ENCODE data around the gene C1QTNF1.

The C1QTNF1 gene

GRCh38 chr17:78991017-78991738 is 32.8 kb upstream of the C1QTNF1 start:
- TF ChIP-seq POU6F1 (CRISPR knock-in tag; IDR thresholded peaks at IDR 0.05; ENCODE audit: borderline replicate concordance, low read depth): no peak
- no peak for TF ChIP-seq SNAI2 (CRISPR knock-in tag; IDR thresholded peaks at IDR 0.05)
- no peak for TF ChIP-seq TSHZ2 (CRISPR knock-in tag; IDR thresholded peaks at IDR 0.05)
- no peak for TF ChIP-seq GLIS3 (CRISPR knock-in tag; IDR thresholded peaks at IDR 0.05)
- TF ChIP-seq ARNTL (CRISPR knock-in tag; IDR thresholded peaks at IDR 0.05; ENCODE audit: borderline replicate concordance, low read depth): no peak
- no peak for TF ChIP-seq ZC3H10 (CRISPR knock-in tag; IDR thresholded peaks at IDR 0.05)
- no peak for TF ChIP-seq CREB5 (CRISPR knock-in tag; IDR thresholded peaks at IDR 0.05; ENCODE audit: low read depth)
- no peak for TF ChIP-seq ISL1 (CRISPR knock-in tag; IDR thresholded peaks at IDR 0.05)
- no peak for TF ChIP-seq PPARA (CRISPR knock-in tag; IDR thresholded peaks at IDR 0.05; ENCODE audit: borderline replicate concordance)
- TF ChIP-seq TCF4 (CRISPR knock-in tag; IDR thresholded peaks at IDR 0.05; ENCODE audit: borderline replicate concordance): no peak
- ATAC-seq: no peak

- no peak for ATAC-seq
- no peak for TF ChIP-seq GLIS3 (CRISPR knock-in tag; IDR thresholded peaks at IDR 0.05)
- no peak for TF ChIP-seq ESRRG (CRISPR knock-in tag; IDR thresholded peaks at IDR 0.05)
- TF ChIP-seq BACH2 (CRISPR knock-in tag; IDR thresholded peaks at IDR 0.05; ENCODE audit: borderline replicate concordance): no peak
- TF ChIP-seq SNAI2 (CRISPR knock-in tag; IDR thresholded peaks at IDR 0.05): no peak
- TF ChIP-seq TSHZ2 (CRISPR knock-in tag; IDR thresholded peaks at IDR 0.05): no peak
- TF ChIP-seq POU6F1 (CRISPR knock-in tag; IDR thresholded peaks at IDR 0.05; ENCODE audit: borderline replicate concordance, low read depth): no peak
- no peak for TF ChIP-seq ZNF8 (CRISPR knock-in tag; IDR thresholded peaks at IDR 0.05)
- TF ChIP-seq ZNF70 (CRISPR knock-in tag; IDR thresholded peaks at IDR 0.05): no peak
- TF ChIP-seq ZC3H10 (CRISPR knock-in tag; IDR thresholded peaks at IDR 0.05): no peak
- TF ChIP-seq ZFP3 (CRISPR knock-in tag; IDR thresholded peaks at IDR 0.05): no peak
- TF ChIP-seq CSDC2 (CRISPR knock-in tag; IDR thresholded peaks at IDR 0.05): no peak
- TF ChIP-seq ZNF565 (CRISPR knock-in tag; conservative IDR thresholded peaks at IDR 0.05; ENCODE audit: low read depth): no peak
- no peak for TF ChIP-seq ZFP30 (CRISPR knock-in tag; IDR thresholded peaks at IDR 0.05)
- no peak for TF ChIP-seq PPARA (CRISPR knock-in tag; IDR thresholded peaks at IDR 0.05; ENCODE audit: borderline replicate concordance)
- TF ChIP-seq RARB (CRISPR knock-in tag; IDR thresholded peaks at IDR 0.05): no peak
- no peak for TF ChIP-seq PATZ1 (CRISPR knock-in tag; IDR thresholded peaks at IDR 0.05; ENCODE audit: borderline replicate concordance)
- TF ChIP-seq CSRNP3 (CRISPR knock-in tag; IDR thresholded peaks at IDR 0.05): no peak
- TF ChIP-seq TCF4 (CRISPR knock-in tag; IDR thresholded peaks at IDR 0.05; ENCODE audit: borderline replicate concordance): no peak
- no peak for TF ChIP-seq OSR1 (CRISPR knock-in tag; IDR thresholded peaks at IDR 0.05)
- TF ChIP-seq CREB5 (CRISPR knock-in tag; IDR thresholded peaks at IDR 0.05; ENCODE audit: low read depth): no peak
Measured at GRCh38 chr17:78991906-78992532, 31.9 kb upstream of the C1QTNF1 start.

Measured in SK-N-SH treated with all-trans-retinoic acid at 6 μM for 48 hours (cell line).